Measurements from ENCODE around the gene PTGR1. TPM values are rescaled to one million over a fixed set of nuclear protein-coding genes. Genes with fewer than 3 reads are reported as not detected.
"Not testable (repeated sequence)": the region's sequence is repeated elsewhere in the genome, so short reads cannot be mapped to it uniquely, and the experiment has no call there.

Gene PTGR1
- total RNA-seq, 4 donors from 2014 or later: 0.77 to 71.1 (median 42.0) TPM

GRCh38 chr9:111561165-111561719, 38.2 kb downstream of the PTGR1 start:
- H3K27me3 ChIP-seq: no peaks in the 10 kb centered on the region
- H3K36me3 ChIP-seq: no peaks in the 10 kb centered on the region
- no peak for DNase-seq
- H3K4me3 ChIP-seq: no peak overlapping the region
- H3K9me3 ChIP-seq: no peaks in the 10 kb centered on the region
- intact Hi-C loops (cut with DNase I; ENCODE audit: low total_unique reads): no loop called here
- no peak overlapping the region for H3K27ac ChIP-seq
- H3K4me1 ChIP-seq: no peaks in the 10 kb centered on the region
- no peak for TF ChIP-seq CTCF (IDR thresholded peaks at IDR 0.05)
- TF ChIP-seq POLR2A (IDR thresholded peaks at IDR 0.05): no peak

GRCh38 chr9:111559000-111559610, 40.3 kb downstream of the PTGR1 start:
- no peak overlapping the region for H3K4me3 ChIP-seq
- peaks cover 0 to 8% of the 10 kb centered on the region in 2 donors for H3K9me3 ChIP-seq
- H3K27ac ChIP-seq: no peak overlapping the region
- intact Hi-C loops (cut with DNase I; ENCODE audit: low total_unique reads): no loop called here
- no peaks in the 10 kb centered on the region for H3K4me1 ChIP-seq
- no peak for DNase-seq
- TF ChIP-seq POLR2A (IDR thresholded peaks at IDR 0.05) (no peak), CTCF (IDR thresholded peaks at IDR 0.05) (no peak)
- H3K27me3 ChIP-seq: no peaks in the 10 kb centered on the region
- H3K36me3 ChIP-seq: no peaks in the 10 kb centered on the region

- H3K36me3 ChIP-seq; H3K27me3 ChIP-seq; H3K4me3 ChIP-seq; H3K4me1 ChIP-seq; H3K27ac ChIP-seq; intact Hi-C loops (cut with DNase I; ENCODE audit: low total_unique reads); DNase-seq: not testable (repeated sequence)
- peaks cover 0 to 40% of the 10 kb centered on the region in 2 donors for H3K9me3 ChIP-seq
These were observed 44.0 kb downstream of the PTGR1 start for GRCh38 chr9:111555425-111555824.

GRCh38 chr9:111548623-111549022, 50.8 kb downstream of the PTGR1 start:
- intact Hi-C loops (cut with DNase I; ENCODE audit: low total_unique reads): no loop called here
- no peaks in the 10 kb centered on the region for H3K27me3 ChIP-seq
- H3K27ac ChIP-seq: no peak overlapping the region
- H3K4me1 ChIP-seq: no peaks in the 10 kb centered on the region
- DNase-seq: no peak
- peaks cover 0 to 84% of the 10 kb centered on the region in 2 donors for H3K9me3 ChIP-seq
- H3K4me3 ChIP-seq: no peak overlapping the region
- TF ChIP-seq POLR2A (IDR thresholded peaks at IDR 0.05) (no peak), CTCF (IDR thresholded peaks at IDR 0.05) (no peak)
- peaks cover 0 to 1% of the 10 kb centered on the region in 2 donors for H3K36me3 ChIP-seq

- Histone ChIP-seq H3K27ac (no peak overlapping the region), H3K27me3 (no peaks in the 10 kb centered on the region), H3K4me3 (no peak overlapping the region), H3K4me1 (no peaks in the 10 kb centered on the region), H3K9me3 (peaks cover 0 to 89% of the 10 kb centered on the region in 2 donors), H3K36me3 (no peaks in the 10 kb centered on the region)
- intact Hi-C loops (cut with DNase I; ENCODE audit: low total_unique reads): no loop called here
- DNase-seq: no peak
- no peak for TF ChIP-seq CTCF (IDR thresholded peaks at IDR 0.05)
- TF ChIP-seq POLR2A (IDR thresholded peaks at IDR 0.05): no peak
These were observed 56.8 kb downstream of the PTGR1 start for GRCh38 chr9:111542497-111543254.

Measured in uterus (tissue), 4 donors.